Keratinocyte (primary cell): ENCODE measurements around the gene HSD11B2. TPM values are rescaled to one million over a fixed set of nuclear protein-coding genes. Genes with fewer than 3 reads are reported as not detected.

Source experiments
- DNase-seq: peaks from one replicate; pipeline ENCODE4 v3.0.0-alpha.2; 2011; ENCODE audit warnings: low read depth, missing footprints, low spot score
- FAIRE-seq: peaks from 2 replicates; lab custom pipeline; 2011; peaks lifted over from hg19 to GRCh38; lab: Jason Lieb, UNC
- H2AFZ ChIP-seq: 2 replicates; pipeline ENCODE4 v1.6.0; 2012; ENCODE audit warnings: low read length, control low read depth, inconsistent platforms; ENCODE audit not compliant: control insufficient read depth
- H3K27ac ChIP-seq: 2 replicates; pipeline ENCODE4 v1.5.1; 2011; ENCODE audit warnings: low read length; ENCODE audit not compliant: control insufficient read depth, insufficient read depth
- H3K27me3 ChIP-seq: 3 replicates; pipeline ENCODE4 v1.6.0; 2011; ENCODE audit warnings: low read length; ENCODE audit not compliant: control insufficient read depth, insufficient read depth; ENCODE audit errors: extremely low read depth
- H3K36me3 ChIP-seq, 2 experiments: 2 replicates in 1 of 2; 3 replicates in 1 of 2; pipeline ENCODE4 v1.5.1; 2011; ENCODE audit warnings: low read length in 2 of 2, mild to moderate bottlenecking in 1 of 2; ENCODE audit not compliant: control insufficient read depth in 2 of 2, insufficient read depth in 2 of 2; ENCODE audit errors: extremely low read depth in 1 of 2
- H3K4me1 ChIP-seq: 3 replicates; pipeline ENCODE4 v1.5.1; 2011; ENCODE audit warnings: low read length; ENCODE audit not compliant: control insufficient read depth, insufficient read depth; ENCODE audit errors: extremely low read depth
- H3K4me2 ChIP-seq: 3 replicates; pipeline ENCODE4 v1.6.0; 2011; ENCODE audit warnings: low read depth, low read length; ENCODE audit not compliant: control insufficient read depth, insufficient read depth; ENCODE audit errors: extremely low read depth
- H3K4me3 ChIP-seq, 3 experiments: fragments of 200-600 bp in 1 of 3; sonication (generic) in 1 of 3; 2 replicates in 2 of 3; 3 replicates in 1 of 3; pipeline ENCODE4 v1.5.1; 2011 to 2016; ENCODE audit warnings: low read length in 3 of 3, mild to moderate bottlenecking in 3 of 3, control low read depth in 2 of 3, inconsistent platforms in 1 of 3, low read depth in 1 of 3, mixed read lengths in 1 of 3, mixed run types in 1 of 3, moderate library complexity in 1 of 3; ENCODE audit not compliant: control insufficient read depth in 2 of 3, insufficient read depth in 2 of 3; ENCODE audit errors: extremely low read depth in 1 of 3
- H3K79me2 ChIP-seq: 2 replicates; pipeline ENCODE4 v1.6.0; 2012; ENCODE audit warnings: low read length; ENCODE audit not compliant: control insufficient read depth, insufficient read depth
- H3K9ac ChIP-seq: 3 replicates; pipeline ENCODE4 v1.6.0; 2011; ENCODE audit warnings: low read length; ENCODE audit not compliant: control insufficient read depth, insufficient read depth; ENCODE audit errors: extremely low read depth
- H3K9me1 ChIP-seq: 3 replicates; pipeline ENCODE4 v1.6.0; 2011; ENCODE audit warnings: low read length; ENCODE audit not compliant: control insufficient read depth, insufficient read depth; ENCODE audit errors: extremely low read depth
- H3K9me3 ChIP-seq: 2 replicates; pipeline ENCODE4 v1.5.1; 2012; ENCODE audit warnings: low read depth, low read length; ENCODE audit not compliant: control insufficient read depth
- H4K20me1 ChIP-seq: 3 replicates; pipeline ENCODE4 v1.6.0; 2011; ENCODE audit warnings: low read length; ENCODE audit not compliant: control insufficient read depth, insufficient read depth; ENCODE audit errors: extremely low read depth
- CTCF ChIP-seq, 3 experiments: IDR thresholded peaks in 1 of 3; conservative IDR thresholded peaks in 1 of 3; optimal IDR thresholded peaks in 1 of 3; 2 replicates in 2 of 3; 3 replicates in 1 of 3; pipeline versions ENCODE3 to v1.5.1; 2011; ENCODE audit warnings: low read length in 3 of 3, mild to moderate bottlenecking in 3 of 3, moderate library complexity in 2 of 3, control low read depth in 1 of 3, inconsistent platforms in 1 of 3; ENCODE audit not compliant: insufficient read depth in 2 of 3; ENCODE audit errors: extremely low read depth in 1 of 3
- EZH2 ChIP-seq: IDR thresholded peaks from one replicate; pipeline ENCODE4 v1.6.1; 2012; ENCODE audit warnings: inconsistent platforms, mild to moderate bottlenecking, low read length, moderate library complexity
- dilution Hi-C: fragments of 300-500 bp; cut with MboI; formaldehyde crosslinking; loops from one replicate; pipeline ENCODE4 v1.7.0; 2020; ENCODE audit warnings: low sequenced_read_pairs; ENCODE audit not compliant: extremely low pct_ligation_motif_present
- polyA plus RNA-seq, 5 experiments: library from polyadenylated mRNA; depleted of rRNA in 3 of 5; stranded (reverse) in 3 of 5; stranded (forward) in 1 of 5; unstranded in 1 of 5; fragments of >200 nt; gene quantifications; 1 replicate in 1 of 5; 2 replicates in 3 of 5; 3 replicates in 1 of 5; pipeline versions ENCODE4 v1.2.1 to v1.2.3, GENCODE V29; 2011 to 2012; ENCODE audit warnings: missing spikeins in 2 of 5, low read depth in 1 of 5, low replicate concordance in 1 of 5

HSD11B2 gene
- polyA plus RNA-seq, 1 donor (not counting 4 experiments of a cell fraction or from before 2014, with no cell fraction given) = 0.93 TPM

DNA sequence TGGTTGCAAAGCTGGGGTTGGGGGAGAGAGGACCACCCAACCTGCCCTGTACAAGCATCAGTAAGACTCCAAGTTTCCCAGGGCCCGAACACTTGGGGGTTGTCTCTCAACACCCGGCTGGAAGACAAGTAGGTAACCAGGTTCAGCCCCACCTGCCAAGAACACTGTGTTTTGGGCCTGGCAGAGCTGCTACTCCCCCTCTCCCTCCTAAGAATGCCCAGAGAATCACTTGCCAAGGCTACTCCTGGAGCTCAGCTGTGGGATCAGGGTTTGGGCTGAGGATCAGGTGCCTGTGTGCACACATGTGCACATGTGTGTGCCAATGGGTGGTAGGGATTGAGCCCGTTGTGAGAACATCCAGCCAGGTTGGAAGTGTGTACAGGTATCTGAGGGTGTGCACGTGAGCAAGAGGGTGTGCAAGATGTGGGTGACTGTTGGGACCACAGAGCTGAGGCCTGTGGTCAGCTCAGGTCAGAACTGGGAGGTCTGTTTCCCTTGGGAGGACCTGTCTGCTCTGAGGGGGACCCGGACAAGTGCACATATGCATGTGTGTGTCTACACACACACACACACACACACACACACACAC is 2.3 kb downstream of the HSD11B2 start:
- Histone ChIP-seq H4K20me1 (peaks cover 10% of the 10 kb centered on the region), H3K27ac (no peak overlapping the region), H3K4me2 (no peak overlapping the region), H2AFZ (no peak overlapping the region), H3K4me1 (peaks cover 12% of the 10 kb centered on the region), H3K9ac (no peak overlapping the region), H3K9me3 (no peaks in the 10 kb centered on the region), H3K36me3 (peaks cover 0 to 6% of the 10 kb centered on the region in 2 experiments), H3K4me3 (no peak overlapping the region), H3K9me1 (no peaks in the 10 kb centered on the region), H3K27me3 (peaks cover 18% of the 10 kb centered on the region), H3K79me2 (no peaks in the 10 kb centered on the region)
- FAIRE-seq = no peak
- no peak for DNase-seq
- TF ChIP-seq CTCF (optimal IDR thresholded peaks at IDR 0.05 in 1 of 3, IDR thresholded peaks at IDR 0.05 in 1 of 3, conservative IDR thresholded peaks at IDR 0.05 in 1 of 3; ENCODE audit: extremely low read depth in 1 of 3, insufficient read depth in 2 of 3, low read length in 3 of 3) (no peak), EZH2 (no peak)
- dilution Hi-C loops = no loop called here

- no peak overlapping the region for H2AFZ ChIP-seq
- H3K27ac ChIP-seq = no peak overlapping the region
- TF ChIP-seq CTCF (optimal IDR thresholded peaks at IDR 0.05 in 1 of 3, IDR thresholded peaks at IDR 0.05 in 1 of 3, conservative IDR thresholded peaks at IDR 0.05 in 1 of 3; ENCODE audit: extremely low read depth in 1 of 3, insufficient read depth in 2 of 3, low read length in 3 of 3) (no peak), EZH2 (no peak)
- H4K20me1 ChIP-seq = peaks cover 3% of the 10 kb centered on the region
- no peak overlapping the region for H3K9ac ChIP-seq
- H3K36me3 ChIP-seq = peaks cover 5 to 19% of the 10 kb centered on the region in 2 experiments
- H3K27me3 ChIP-seq = peaks cover 6% of the 10 kb centered on the region
- H3K9me3 ChIP-seq = no peaks in the 10 kb centered on the region
- peaks cover 4% of the 10 kb centered on the region for H3K4me1 ChIP-seq
- H3K4me3 ChIP-seq = no peak overlapping the region
- no peaks in the 10 kb centered on the region for H3K9me1 ChIP-seq
- FAIRE-seq = no peak
- no peaks in the 10 kb centered on the region for H3K79me2 ChIP-seq
- DNase-seq = no peak
- H3K4me2 ChIP-seq = no peak overlapping the region
- dilution Hi-C loops = no loop called here
Measured at GRCh38 chr16:67435758-67436164, 4.8 kb downstream of the HSD11B2 start.
